Aortic smooth muscle cell (primary cell): Measurements from ENCODE around the gene DAZ2. TPM values are rescaled to one million over a fixed set of nuclear protein-coding genes. Genes with fewer than 3 reads are reported as not detected.

Experiments
- total RNA-seq: library from RNA; depleted of rRNA; stranded (reverse); fragments of >200 nt; gene quantifications from 2 replicates; pipeline ENCODE4 v1.2.3, GENCODE V29; 2014

Gene DAZ2, protein sequence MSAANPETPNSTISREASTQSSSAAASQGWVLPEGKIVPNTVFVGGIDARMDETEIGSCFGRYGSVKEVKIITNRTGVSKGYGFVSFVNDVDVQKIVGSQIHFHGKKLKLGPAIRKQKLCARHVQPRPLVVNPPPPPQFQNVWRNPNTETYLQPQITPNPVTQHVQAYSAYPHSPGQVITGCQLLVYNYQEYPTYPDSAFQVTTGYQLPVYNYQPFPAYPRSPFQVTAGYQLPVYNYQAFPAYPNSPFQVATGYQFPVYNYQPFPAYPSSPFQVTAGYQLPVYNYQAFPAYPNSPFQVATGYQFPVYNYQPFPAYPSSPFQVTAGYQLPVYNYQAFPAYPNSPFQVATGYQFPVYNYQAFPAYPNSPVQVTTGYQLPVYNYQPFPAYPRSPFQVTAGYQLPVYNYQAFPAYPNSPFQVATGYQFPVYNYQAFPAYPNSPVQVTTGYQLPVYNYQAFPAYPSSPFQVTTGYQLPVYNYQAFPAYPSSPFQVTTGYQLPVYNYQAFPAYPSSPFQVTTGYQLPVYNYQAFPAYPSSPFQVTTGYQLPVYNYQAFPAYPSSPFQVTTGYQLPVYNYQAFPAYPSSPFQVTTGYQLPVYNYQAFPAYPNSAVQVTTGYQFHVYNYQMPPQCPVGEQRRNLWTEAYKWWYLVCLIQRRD
- total RNA-seq: not detected in 2 replicates

DNA sequence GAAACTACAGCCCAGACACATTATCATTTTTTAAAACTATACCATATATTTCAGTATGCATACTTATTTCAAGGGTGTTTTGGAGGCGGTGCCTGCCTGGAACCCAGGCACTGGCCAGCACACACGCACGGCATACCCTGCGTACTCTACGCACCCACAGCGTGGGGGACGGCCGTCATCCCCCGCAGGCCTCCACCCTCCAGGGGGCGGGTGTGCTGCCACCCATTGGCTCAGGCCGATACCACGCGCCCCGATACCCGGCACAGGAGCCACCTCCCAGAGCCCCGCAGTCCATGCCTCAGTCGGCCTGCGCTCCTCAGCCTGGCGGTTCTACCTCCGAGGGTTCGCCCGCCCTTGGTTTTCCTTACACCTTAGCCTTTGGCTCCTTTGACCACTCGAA is at the start of gene DAZ2:
Gene DAZ2 (plus strand): TSS at position 301 of the 400 bp plus-strand sequence. CDS start 208 bp downstream, outside the sequence.

DNA sequence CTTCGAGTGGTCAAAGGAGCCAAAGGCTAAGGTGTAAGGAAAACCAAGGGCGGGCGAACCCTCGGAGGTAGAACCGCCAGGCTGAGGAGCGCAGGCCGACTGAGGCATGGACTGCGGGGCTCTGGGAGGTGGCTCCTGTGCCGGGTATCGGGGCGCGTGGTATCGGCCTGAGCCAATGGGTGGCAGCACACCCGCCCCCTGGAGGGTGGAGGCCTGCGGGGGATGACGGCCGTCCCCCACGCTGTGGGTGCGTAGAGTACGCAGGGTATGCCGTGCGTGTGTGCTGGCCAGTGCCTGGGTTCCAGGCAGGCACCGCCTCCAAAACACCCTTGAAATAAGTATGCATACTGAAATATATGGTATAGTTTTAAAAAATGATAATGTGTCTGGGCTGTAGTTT is 20.4 kb upstream of the DAZ2 start, which contains the start of gene DAZ1:
Gene DAZ1 (minus strand): TSS at position 101 of the 400 bp plus-strand sequence. CDS start 208 bp downstream, outside the sequence.

Other genes starting within 250 kb of the DAZ2 start
- gene BPY2, start 235.3 kb upstream of the DAZ2 start, total RNA-seq: not detected in 2 replicates
- not detected in 2 replicates for gene DAZ1, start 20.5 kb upstream of the DAZ2 start, total RNA-seq